HG03575 (cell line): Measurements from ENCODE around the gene MRPL30.
A peak's percentile ranks its signal among the peaks of the same experiment; 100 is the strongest.
"Not testable (repeated sequence)": the region's sequence is repeated elsewhere in the genome, so short reads cannot be mapped to it uniquely, and the experiment has no call there.

Experiments used
- ATAC-seq: cut with Tn5 transposase; IDR thresholded peaks from one replicate; pipeline ENCODE4 v1.9.1; 2021; ENCODE audit not compliant: unreplicated experiment, insufficient number of reproducible peaks, low FRiP score; ENCODE audit errors: extremely low read depth

MRPL30 gene

DNA sequence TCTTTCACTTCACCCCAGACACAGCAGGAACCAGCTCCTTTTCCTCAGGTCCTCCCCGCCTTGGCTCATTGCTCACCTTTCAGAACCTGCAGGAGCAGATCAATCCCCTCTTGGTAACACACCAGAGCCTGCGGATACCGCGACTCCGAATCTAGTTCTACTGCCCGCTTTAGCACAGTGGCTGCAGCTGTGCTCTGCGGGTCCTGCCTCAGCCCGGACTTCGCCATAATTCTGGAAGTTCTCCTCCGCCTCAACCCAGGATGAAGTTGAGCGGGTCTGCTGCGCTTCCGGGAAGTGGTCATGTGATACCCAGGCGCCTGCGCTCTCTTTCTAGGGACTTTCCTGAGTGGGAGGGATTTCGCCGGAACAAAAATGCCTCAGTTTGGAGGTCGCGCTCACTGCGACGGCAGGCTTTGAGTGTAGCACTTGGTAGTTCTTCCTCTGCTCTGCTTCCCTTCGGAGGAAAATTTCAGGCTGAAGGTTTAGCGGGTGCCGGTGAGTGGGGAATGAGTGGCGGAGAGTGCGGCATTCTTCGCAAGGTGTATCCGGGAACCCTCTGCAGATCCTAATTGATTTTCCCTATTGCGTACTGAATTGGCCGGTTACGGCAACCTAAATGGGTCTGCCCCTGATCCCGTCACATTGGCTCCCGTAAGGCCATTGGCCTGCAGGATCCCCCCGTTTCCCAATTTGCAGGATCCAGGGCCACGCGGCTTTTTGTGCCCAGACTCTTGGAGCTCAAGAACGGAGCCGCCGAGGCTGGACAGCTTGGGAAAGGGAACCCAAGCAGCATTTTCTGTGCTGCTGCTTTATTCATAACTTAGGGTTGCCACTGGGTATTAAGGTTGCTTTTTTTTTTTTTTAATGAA is at the start of gene MRPL30, which contains the start of gene MITD1:
Gene MRPL30 (plus strand): TSS at position 430 of the 869 bp plus-strand sequence. CDS start 5,020 bp downstream, outside the sequence.
Gene MITD1 (minus strand): TSS at position 304 of the 869 bp plus-strand sequence. CDS start 77 bp downstream, at position 227.
- ATAC-seq, result peak; percentile 64

DNA sequence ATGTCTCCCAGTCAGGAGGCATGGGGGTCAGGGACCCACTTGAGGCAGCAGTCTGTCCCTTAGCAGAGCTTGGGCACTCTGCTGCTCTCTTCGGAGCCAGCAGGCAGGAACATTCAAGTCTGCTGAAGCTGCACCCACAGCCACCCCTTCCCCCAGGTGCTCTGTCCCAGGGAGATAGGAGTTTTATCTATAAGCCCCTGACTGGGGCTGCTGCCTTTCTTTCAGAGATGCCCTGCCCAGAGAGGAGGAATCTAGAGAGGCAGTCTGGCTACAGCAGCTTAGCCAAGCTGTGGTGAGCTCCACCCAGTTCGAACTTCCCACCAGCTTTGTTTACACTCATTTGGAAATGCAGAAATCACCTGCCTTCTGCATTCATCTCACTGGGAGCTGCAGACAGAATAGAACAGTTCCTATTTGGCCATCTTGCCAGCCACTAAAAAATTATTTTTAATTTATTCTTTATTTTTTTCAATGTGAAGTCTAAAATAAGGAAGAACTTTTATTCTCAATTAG is 45.9 kb upstream of the MRPL30 start:
- ATAC-seq, result not testable (repeated sequence)

- no peak for ATAC-seq
These were observed 42.0 kb upstream of the MRPL30 start for GRCh38 chr2:99139003-99139402.

DNA sequence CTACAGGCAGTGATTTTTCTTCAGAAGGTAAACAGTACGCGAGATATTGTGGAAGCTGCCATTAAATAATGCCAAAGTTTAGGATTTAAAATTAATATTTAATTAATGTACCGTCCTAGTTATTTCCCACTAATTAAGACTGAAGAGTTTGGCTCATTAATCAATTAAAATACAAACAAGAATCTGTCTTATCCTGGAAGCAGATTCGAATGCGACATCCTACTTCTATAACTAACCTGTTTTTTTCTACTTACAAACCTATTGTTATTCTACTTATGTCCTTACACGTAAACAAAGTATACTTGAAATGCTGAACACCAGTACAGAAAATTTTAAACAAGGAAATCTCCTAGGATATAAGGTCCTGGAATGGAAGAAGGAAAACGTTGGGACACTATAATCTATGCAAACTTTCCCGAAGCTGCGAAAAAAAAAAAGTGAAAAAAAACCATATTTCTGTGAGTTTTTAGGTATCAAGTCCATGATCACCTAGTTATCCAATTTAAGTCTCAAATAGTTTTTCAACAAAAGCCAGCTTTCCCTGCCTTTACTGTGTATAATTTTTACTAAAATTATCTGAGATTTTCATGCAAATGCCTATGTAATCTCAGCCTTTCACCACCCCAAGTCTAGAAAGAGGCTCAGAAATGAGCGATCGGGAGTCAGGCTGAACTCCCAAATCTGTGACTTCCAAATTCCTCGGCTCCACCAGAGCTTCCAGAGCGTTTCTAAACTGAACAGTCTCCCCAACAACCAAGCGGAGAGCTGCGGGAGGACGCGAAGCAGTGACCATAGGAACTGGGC is 40.7 kb upstream of the MRPL30 start:
- no peak for ATAC-seq

- ATAC-seq, result peak; percentile 1
These were observed 40.2 kb upstream of the MRPL30 start for GRCh38 chr2:99140860-99141109.

DNA sequence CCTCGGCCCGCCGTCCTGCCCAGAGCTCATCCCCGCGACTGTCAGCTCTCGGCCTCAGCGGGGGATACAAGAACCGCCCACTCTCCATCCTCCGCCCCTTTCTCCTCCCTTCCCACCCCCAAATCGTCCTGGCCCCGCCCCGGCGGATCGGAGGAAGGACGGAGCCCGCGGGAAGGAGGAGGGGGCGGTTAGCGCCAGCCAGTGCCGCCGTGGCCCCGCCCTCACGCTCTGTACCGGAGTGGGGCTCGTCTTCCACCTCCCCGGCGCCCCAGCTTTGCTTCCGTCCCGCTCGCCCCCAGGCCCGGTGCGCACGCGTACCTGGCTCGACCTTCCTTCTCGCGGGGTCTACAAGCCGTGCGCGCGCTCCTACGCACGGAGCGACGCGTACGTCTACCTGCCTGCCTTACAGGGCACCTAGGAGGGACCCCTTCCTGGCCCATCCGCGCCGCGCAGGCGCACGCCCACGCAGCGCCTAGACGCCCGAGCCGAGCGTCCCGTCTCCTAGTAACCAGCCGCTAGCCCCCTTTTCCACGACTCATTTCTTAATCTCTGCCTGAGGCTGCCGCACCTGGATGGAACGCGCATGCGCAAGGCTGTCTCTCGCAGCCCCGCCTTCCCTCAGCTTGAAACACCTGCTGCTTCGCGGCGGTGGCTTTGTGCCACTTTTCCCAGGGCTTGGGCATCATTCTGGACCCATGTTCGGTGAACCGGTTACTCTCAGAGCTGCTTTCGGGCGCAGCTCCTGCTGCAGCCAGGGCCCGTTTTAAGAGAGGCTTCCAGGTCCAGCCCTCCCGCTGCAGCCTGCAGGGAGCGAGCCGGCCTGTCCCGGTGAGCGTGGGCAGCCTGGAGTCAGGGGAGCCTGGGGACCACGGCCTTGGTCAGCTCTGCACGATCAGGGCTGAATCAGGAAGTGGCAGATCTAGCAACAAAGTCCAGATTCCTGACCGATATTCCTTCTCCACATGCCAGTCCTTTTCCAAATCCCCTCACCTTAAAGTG is 39.6 kb upstream of the MRPL30 start, which contains the start of gene C2orf15:
Gene C2orf15 (plus strand): TSS at position 598 of the 999 bp plus-strand sequence. CDS start 8,852 bp downstream, outside the sequence.
- ATAC-seq, result peak; percentile 52

DNA sequence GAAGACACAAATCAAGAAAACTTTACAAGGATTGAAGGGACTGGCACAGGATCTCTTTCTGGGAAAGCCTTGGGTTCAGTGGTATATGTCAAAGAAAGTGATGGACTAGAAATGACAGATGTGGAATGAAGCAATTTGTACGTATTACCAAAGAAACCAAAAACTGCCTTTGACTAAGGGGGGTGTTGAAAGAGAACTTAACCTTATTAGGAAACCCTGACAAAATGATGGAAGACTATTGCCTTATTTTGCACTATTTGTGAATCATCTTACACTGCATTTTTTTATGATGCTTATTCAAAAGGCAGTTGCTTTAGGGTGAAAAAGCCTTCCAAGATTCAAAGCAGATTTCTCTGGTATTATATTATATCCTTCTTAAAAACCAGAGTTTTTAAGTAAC is 30.3 kb upstream of the MRPL30 start:
- no peak for ATAC-seq

- ATAC-seq, result no peak
These were observed 28.6 kb upstream of the MRPL30 start for GRCh38 chr2:99152199-99152895.

DNA sequence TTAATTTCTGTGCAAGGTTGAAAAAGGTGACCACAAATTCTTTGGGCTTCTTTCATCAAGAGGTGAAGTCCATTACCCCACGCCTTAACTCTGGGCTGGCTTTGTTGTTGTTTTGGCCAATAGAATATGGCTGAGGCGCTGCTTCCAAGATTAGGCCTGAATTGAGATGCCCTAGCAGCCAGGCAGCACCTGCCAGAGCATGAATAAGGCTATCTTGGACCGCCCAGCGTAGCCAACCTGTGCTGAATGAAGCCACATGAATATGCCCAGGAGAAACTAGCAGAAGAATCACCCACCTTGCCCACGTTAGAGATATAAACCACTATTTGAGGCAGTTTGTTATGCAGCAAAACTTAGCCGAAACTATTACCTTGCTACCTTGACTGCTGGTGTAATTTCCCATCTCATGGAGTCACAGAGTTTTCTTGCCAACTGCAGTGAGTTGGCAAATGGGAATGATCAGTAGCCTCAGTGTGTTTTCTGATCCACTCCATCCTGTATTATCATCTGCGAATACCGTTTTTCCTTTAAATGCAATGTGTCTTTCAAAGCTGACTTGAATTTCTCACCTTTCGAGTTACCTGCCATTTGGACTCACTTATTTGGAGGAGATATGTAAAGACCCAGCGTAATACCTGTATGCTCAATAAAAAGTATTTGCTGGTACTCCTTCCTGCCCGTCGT is 26.9 kb upstream of the MRPL30 start:
- ATAC-seq, result no peak

GRCh38 chr2:99154643-99155536 is 26.1 kb upstream of the MRPL30 start, which contains the start of the genes LIPT1 and TSGA10:
LIPT1 (plus strand) TSS chr2:99154967; CDS start chr2:99161958, 6,991 bp downstream.
TSGA10 (minus strand) TSS chr2:99154942; CDS start chr2:99109439, 45,503 bp downstream.
- peak; percentile 47 for ATAC-seq

GRCh38 chr2:99156891-99157290 is 24.1 kb upstream of the MRPL30 start:
- ATAC-seq, result no peak

DNA sequence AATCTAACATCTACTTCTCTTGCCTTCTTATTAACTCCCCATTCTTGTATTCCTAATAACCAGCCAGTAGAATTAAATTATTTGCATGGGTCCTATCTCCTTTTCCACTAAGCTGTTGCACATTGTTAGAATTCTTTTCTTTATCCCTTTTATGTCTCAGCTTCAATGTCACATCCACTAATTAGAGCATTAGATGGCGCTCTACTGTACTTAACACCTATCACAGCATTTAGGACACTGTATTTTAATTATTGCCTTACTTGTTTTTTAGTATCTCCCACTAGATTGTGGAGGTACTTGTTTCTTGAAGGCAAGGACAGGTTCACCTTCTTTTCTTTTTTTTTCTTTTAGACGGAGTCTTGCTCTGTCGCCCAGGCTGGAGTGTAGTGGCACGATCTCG is 22.4 kb upstream of the MRPL30 start:
- no peak for ATAC-seq

GRCh38 chr2:99159594-99159993 is 21.4 kb upstream of the MRPL30 start:
- no peak for ATAC-seq

GRCh38 chr2:99166218-99166617 is 14.8 kb upstream of the MRPL30 start:
- no peak for ATAC-seq

GRCh38 chr2:99169534-99169933 is 11.4 kb upstream of the MRPL30 start:
- no peak for ATAC-seq

DNA sequence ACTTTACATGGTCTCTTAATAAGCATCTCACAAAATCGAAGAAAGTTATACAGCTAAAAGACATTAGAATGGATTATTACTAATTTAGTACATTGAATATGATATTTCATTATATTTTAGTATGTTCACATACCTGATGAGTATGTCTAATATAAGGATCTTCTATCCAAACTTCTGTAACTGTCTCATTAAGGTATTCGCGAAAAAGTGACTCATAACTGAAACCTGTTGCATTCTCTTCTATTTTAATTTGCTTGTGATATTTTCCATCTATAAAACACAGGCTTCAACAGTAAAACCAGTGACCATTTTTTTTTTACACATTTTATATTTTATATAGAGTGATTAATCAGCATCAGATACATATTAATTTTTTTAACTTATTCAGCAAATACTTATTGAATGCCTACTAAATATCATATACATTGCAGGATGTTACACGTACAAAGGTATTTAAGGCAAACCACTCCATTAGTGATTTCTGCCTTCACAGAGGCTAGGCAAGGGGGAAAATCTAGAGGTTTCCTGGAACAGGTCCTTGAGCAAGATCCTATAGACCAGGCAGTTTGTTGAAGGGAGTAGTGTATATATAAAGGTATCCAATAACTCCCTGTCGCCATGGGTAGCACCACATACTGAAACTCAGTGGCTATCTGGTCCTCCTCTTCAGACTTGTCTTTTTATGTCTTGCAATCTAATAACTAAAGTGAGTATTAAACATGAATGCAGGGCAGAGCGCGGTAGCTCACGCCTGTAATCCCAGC is 9.4 kb upstream of the MRPL30 start:
- ATAC-seq, result no peak
